Neural progenitor cell (in vitro differentiated cells): ENCODE results near the gene ACRBP.

Experiments used
- EZH2 ChIP-seq: fragments of 200-600 bp; sonication (generic); IDR thresholded peaks from 2 replicates; pipeline ENCODE4 v1.6.1; 2017; ENCODE audit warnings: antibody characterized with exemption, mild to moderate bottlenecking, moderate library complexity
- EZH2phosphoT487 ChIP-seq: fragments of 200-600 bp; sonication (generic); IDR thresholded peaks from 2 replicates; pipeline ENCODE4 v1.6.1; 2017; ENCODE audit warnings: antibody characterized with exemption
- TF ChIP-seq, protein P1 (sequence below): fragments of 200-600 bp; sonication (generic); IDR thresholded peaks from 2 replicates; pipeline ENCODE4 v1.5.1; 2017; ENCODE audit warnings: antibody characterized with exemption, mild to moderate bottlenecking

DNA sequence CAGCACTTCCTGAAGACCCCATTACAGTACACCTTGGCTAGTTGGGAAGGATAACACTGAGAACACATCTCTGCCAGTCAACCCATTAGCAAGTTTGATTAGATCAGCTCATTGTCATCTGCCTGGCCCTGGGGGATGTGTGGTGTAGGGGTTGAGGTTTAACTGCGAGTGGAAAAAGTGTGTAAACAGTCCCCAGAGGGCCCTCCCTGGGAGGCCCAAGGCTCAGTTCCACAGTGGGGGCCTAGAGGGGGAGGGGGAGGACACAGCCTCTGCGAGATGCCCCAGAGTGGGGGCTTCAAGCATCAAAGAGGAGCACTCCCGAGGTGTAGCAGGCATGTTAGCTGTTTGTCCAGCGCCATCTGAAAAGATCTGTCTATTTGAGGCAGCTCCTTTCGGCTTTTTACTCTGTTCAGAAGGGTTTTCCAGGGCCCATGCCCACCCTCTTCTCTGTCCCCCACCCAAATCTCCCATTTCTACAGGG, 11.8 kb downstream of the ACRBP start:
- TF ChIP-seq, protein P1, sequence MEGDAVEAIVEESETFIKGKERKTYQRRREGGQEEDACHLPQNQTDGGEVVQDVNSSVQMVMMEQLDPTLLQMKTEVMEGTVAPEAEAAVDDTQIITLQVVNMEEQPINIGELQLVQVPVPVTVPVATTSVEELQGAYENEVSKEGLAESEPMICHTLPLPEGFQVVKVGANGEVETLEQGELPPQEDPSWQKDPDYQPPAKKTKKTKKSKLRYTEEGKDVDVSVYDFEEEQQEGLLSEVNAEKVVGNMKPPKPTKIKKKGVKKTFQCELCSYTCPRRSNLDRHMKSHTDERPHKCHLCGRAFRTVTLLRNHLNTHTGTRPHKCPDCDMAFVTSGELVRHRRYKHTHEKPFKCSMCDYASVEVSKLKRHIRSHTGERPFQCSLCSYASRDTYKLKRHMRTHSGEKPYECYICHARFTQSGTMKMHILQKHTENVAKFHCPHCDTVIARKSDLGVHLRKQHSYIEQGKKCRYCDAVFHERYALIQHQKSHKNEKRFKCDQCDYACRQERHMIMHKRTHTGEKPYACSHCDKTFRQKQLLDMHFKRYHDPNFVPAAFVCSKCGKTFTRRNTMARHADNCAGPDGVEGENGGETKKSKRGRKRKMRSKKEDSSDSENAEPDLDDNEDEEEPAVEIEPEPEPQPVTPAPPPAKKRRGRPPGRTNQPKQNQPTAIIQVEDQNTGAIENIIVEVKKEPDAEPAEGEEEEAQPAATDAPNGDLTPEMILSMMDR = no peak
- no peak for TF ChIP-seq EZH2
- TF ChIP-seq EZH2phosphoT487 = no peak
